Spleen (tissue), 11 donors: ENCODE measurements around the gene NCF4. TPM values are rescaled to one million over a fixed set of nuclear protein-coding genes. Genes with fewer than 3 reads are reported as not detected.

Experiments used
- DNase-seq: peaks from one replicate; pipeline ENCODE4 v3.0.0-alpha.2; 2020
- H3K27ac ChIP-seq, 8 donors: fragments of 200-600 bp; sonication (generic) in 7 of 8; 1 replicate in 4 of 8; 2 replicates in 4 of 8; pipeline versions ENCODE4 v1.5.0 to v1.8.0; 2016 to 2021; ENCODE audit warnings: inconsistent platforms in 4 of 8, mild to moderate bottlenecking in 4 of 8, moderate library complexity in 1 of 8
- H3K27me3 ChIP-seq, 7 donors: fragments of 200-600 bp; sonication (generic) in 6 of 7; replicated peaks in 1 of 7; 1 replicate in 4 of 7; 2 replicates in 3 of 7; pipeline versions ENCODE4 v1.5.0 to v1.8.0; 2016 to 2021; ENCODE audit warnings: inconsistent platforms in 3 of 7, mild to moderate bottlenecking in 1 of 7
- H3K36me3 ChIP-seq, 6 donors: fragments of 200-600 bp; sonication (generic) in 5 of 6; 1 replicate in 4 of 6; 2 replicates in 2 of 6; pipeline versions ENCODE4 v1.5.0 to v1.8.0; 2016 to 2021; ENCODE audit warnings: inconsistent platforms in 2 of 6
- H3K4me1 ChIP-seq, 6 donors: fragments of 200-600 bp; sonication (generic) in 5 of 6; 1 replicate in 3 of 6; 2 replicates in 3 of 6; pipeline versions ENCODE4 v1.5.0 to v1.8.0; 2016 to 2021; ENCODE audit warnings: inconsistent platforms in 3 of 6
- H3K4me3 ChIP-seq, 8 donors: fragments of 200-600 bp; sonication (generic) in 7 of 8; 1 replicate in 4 of 8; 2 replicates in 4 of 8; pipeline versions ENCODE4 v1.5.0 to v1.8.0; 2016 to 2021; ENCODE audit warnings: inconsistent platforms in 4 of 8, mild to moderate bottlenecking in 4 of 8, moderate library complexity in 2 of 8
- H3K9me3 ChIP-seq, 8 donors: fragments of 200-600 bp; sonication (generic) in 7 of 8; 1 replicate in 4 of 8; 2 replicates in 4 of 8; pipeline versions ENCODE4 v1.5.0 to v1.8.0; 2016 to 2021; ENCODE audit warnings: inconsistent platforms in 4 of 8
- POLR2A ChIP-seq, 3 donors: fragments of 450-650 bp; IDR thresholded peaks; one replicate each; pipeline ENCODE4 v1.5.1; 2017; ENCODE audit warnings: antibody characterized with exemption in 3 of 3, mild to moderate bottlenecking in 1 of 3
- POLR2AphosphoS5 ChIP-seq, 3 donors: sonication (generic); formaldehyde crosslinking; IDR thresholded peaks; one replicate each; pipeline ENCODE4 v1.5.1; 2017; ENCODE audit warnings: antibody characterized with exemption in 3 of 3
- WGBS, 5 donors: extraction: QIAGEN DNeasy Blood & Tissue Kit in 3 of 5; methylation state at CpG; one replicate each; pipeline versions ENCODE4 v1.1.5 to v1.1.7; 2013 to 2018; 5-methylcytosine and 5-hydroxymethylcytosine counted together
- intact Hi-C: fragments of 100-400 bp; cut with DNase I; formaldehyde crosslinking; loops from one replicate; pipeline ENCODE4 v1.15.0; 2023; ENCODE audit warnings: low total_unique reads
- polyA plus RNA-seq, 3 donors: library from polyadenylated mRNA; stranded (reverse); fragments of 200-250 nt; gene quantifications; one replicate each; pipeline ENCODE4 v1.2.1, GENCODE V29; 2013
- total RNA-seq, 7 donors: library from RNA; depleted of rRNA in 3 of 7; stranded (reverse); fragments of >200 nt in 3 of 7; fragmentation: NEBNext Ultra II Directional in 4 of 7; extraction: Animal tissue kit (Norgen Biotek cat#: 25700) in 4 of 7; gene quantifications; one replicate each; pipeline versions ENCODE4 v1.1.0 to v1.2.1, GENCODE V29; 2016 to 2021
- TF ChIP-seq, protein P1 (sequence below), 11 experiments: fragments of 200-600 bp in 7 of 11; fragments of 450-650 bp in 4 of 11; sonication (generic) in 4 of 11; IDR thresholded peaks in 8 of 11; conservative IDR thresholded peaks in 3 of 11; 1 replicate in 7 of 11; 2 replicates in 4 of 11; pipeline versions ENCODE4 v1.4.0 to v1.8.0; 2016 to 2021; ENCODE audit warnings: antibody characterized with exemption in 11 of 11, inconsistent platforms in 4 of 11, mild to moderate bottlenecking in 1 of 11
- donor health status: healthy with polysubstance abuse.
- donor health status: DM: no; HTN: no; CAD: no; lungs with moderate emphysema.
- donor health status: DM: no; HTN: no; CAD: no.
- donor health status: Bipolar disorder and iron deficiency.
- donor health status: healthy.
- donor health status: DM: no; HTN: no; CAD: no.
- donor health status: DM: yes; HTN: yes; CAD: no.

The NCF4 gene
- total and polyA plus RNA-seq, 10 donors = 89.0 to 222 (median 154) TPM

DNA sequence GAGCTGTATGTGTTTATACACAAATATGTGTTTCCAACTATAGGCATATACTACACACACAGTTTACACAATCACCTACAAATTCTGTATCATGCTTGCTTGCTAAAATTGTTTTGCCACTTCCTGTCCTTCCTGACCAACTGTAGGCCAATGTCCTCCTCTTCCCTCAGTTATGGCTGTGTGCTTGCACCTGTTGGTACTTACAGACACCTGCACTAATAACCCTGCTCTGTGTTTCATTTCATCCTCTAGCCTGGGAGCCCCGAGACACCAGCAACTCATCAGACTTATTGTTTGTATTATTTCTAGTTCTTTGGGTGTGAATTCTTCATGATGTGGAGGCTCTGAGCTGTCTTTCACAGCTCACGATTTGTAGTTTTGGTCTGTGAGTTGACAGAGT lies 1.8 kb upstream of the NCF4 start:
- intact Hi-C loops = loop anchor here (5.0 kb wide), 2 partner anchors 77 to 312 kb away; no protein-coding TSS in a partner anchor

DNA sequence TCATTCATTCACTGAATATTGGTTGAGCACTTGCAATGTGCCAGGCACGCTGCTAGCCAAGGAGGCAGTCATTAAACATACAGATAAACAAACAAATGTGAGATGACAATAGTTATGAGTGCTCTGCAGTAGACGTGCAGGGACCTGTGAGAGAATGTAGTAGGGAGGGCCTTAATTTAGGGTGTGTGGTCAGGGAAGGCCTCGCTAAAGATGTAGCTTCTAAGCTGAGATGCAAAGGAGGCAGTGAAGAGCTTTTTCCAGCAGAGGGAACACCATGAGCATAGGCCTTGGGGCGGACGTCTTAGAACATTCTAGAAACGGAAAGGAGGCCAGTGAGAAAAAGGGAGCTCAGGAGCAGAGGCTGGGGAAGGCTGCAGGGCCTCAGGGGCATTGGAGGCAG lies 789 bp upstream of the NCF4 start:
- DNase-seq = no peak
- peaks cover 2 to 92% (median 51%) of the 10 kb centered on the region in 6 donors for H3K4me1 ChIP-seq
- H3K36me3 ChIP-seq = peaks cover 0 to 17% (median 5%) of the 10 kb centered on the region in 6 donors
- no peak for TF ChIP-seq POLR2AphosphoS5 (IDR thresholded peaks at IDR 0.05)
- TF ChIP-seq, protein P1, sequence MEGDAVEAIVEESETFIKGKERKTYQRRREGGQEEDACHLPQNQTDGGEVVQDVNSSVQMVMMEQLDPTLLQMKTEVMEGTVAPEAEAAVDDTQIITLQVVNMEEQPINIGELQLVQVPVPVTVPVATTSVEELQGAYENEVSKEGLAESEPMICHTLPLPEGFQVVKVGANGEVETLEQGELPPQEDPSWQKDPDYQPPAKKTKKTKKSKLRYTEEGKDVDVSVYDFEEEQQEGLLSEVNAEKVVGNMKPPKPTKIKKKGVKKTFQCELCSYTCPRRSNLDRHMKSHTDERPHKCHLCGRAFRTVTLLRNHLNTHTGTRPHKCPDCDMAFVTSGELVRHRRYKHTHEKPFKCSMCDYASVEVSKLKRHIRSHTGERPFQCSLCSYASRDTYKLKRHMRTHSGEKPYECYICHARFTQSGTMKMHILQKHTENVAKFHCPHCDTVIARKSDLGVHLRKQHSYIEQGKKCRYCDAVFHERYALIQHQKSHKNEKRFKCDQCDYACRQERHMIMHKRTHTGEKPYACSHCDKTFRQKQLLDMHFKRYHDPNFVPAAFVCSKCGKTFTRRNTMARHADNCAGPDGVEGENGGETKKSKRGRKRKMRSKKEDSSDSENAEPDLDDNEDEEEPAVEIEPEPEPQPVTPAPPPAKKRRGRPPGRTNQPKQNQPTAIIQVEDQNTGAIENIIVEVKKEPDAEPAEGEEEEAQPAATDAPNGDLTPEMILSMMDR (IDR thresholded peaks at IDR 0.05 in 8 of 11, conservative IDR thresholded peaks at IDR 0.05 in 3 of 11) = no peak
- no peak for TF ChIP-seq POLR2A (IDR thresholded peaks at IDR 0.05)
- H3K4me3 ChIP-seq = peak overlapping the region in 1 of 8 donors; percentile 73
- intact Hi-C loops = no loop called here
- peak overlapping the region in 7 of 8 donors; percentile 86 to 96 (median 91) for H3K27ac ChIP-seq
- WGBS, 5 donors = 61 to 78% (median 67%) methylated on average over 6 of the region's 6 CpGs
- no peaks in the 10 kb centered on the region for H3K27me3 ChIP-seq
- no peaks in the 10 kb centered on the region for H3K9me3 ChIP-seq

More for the DNA sequence above, 1.8 kb upstream of the NCF4 start:
- Histone ChIP-seq H3K36me3 (peaks cover 0 to 7% (median 0%) of the 10 kb centered on the region in 6 donors), H3K4me1 (peaks cover 2 to 84% (median 48%) of the 10 kb centered on the region in 6 donors), H3K27ac (peak overlapping the region in 6 of 8 donors; percentile 65 to 96 (median 92)), H3K9me3 (no peaks in the 10 kb centered on the region), H3K4me3 (no peak overlapping the region), H3K27me3 (no peaks in the 10 kb centered on the region)
- DNase-seq = no peak
- TF ChIP-seq POLR2A (IDR thresholded peaks at IDR 0.05) = no peak
- TF ChIP-seq, protein P1 (IDR thresholded peaks at IDR 0.05 in 8 of 11, conservative IDR thresholded peaks at IDR 0.05 in 3 of 11) = no peak
- no peak for TF ChIP-seq POLR2AphosphoS5 (IDR thresholded peaks at IDR 0.05)
- 58 to 83% (median 68%) methylated on average over 2 of the region's 2 CpGs for WGBS, 5 donors

DNA sequence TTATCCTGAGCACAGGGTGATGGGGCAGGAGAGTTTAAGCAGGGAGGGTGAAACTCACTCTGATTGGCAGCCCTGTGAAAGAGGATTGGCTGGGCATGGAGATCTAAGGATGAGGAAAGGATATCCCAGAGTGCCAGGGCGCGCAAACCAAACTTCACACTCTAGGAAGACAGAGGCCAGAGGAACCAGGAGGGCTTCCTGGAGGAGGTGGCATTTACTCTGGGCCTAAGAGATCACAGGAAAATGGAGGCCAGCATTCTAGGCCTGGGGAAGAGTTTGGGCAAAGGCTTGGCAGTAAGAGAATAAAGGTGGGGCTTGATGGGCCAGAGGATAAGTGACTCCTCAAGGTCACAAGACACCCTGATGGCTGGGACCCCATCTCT lies 377 bp upstream of the NCF4 start:
- intact Hi-C loops = no loop called here
- Histone ChIP-seq H3K36me3 (peaks cover 0 to 21% (median 9%) of the 10 kb centered on the region in 6 donors), H3K4me3 (peak overlapping the region in 2 of 8 donors; percentile 40 to 73), H3K27me3 (no peaks in the 10 kb centered on the region), H3K27ac (peak overlapping the region; percentile 70 to 96 (median 90)), H3K4me1 (peaks cover 2 to 96% (median 51%) of the 10 kb centered on the region in 6 donors), H3K9me3 (no peaks in the 10 kb centered on the region)
- 80 to 96% (median 89%) methylated on average over 2 of the region's 2 CpGs for WGBS, 5 donors
- TF ChIP-seq POLR2AphosphoS5 (IDR thresholded peaks at IDR 0.05) = no peak
- TF ChIP-seq, protein P1 (IDR thresholded peaks at IDR 0.05 in 8 of 11, conservative IDR thresholded peaks at IDR 0.05 in 3 of 11) = no peak
- no peak for TF ChIP-seq POLR2A (IDR thresholded peaks at IDR 0.05)
- DNase-seq = peak; percentile 66

DNA sequence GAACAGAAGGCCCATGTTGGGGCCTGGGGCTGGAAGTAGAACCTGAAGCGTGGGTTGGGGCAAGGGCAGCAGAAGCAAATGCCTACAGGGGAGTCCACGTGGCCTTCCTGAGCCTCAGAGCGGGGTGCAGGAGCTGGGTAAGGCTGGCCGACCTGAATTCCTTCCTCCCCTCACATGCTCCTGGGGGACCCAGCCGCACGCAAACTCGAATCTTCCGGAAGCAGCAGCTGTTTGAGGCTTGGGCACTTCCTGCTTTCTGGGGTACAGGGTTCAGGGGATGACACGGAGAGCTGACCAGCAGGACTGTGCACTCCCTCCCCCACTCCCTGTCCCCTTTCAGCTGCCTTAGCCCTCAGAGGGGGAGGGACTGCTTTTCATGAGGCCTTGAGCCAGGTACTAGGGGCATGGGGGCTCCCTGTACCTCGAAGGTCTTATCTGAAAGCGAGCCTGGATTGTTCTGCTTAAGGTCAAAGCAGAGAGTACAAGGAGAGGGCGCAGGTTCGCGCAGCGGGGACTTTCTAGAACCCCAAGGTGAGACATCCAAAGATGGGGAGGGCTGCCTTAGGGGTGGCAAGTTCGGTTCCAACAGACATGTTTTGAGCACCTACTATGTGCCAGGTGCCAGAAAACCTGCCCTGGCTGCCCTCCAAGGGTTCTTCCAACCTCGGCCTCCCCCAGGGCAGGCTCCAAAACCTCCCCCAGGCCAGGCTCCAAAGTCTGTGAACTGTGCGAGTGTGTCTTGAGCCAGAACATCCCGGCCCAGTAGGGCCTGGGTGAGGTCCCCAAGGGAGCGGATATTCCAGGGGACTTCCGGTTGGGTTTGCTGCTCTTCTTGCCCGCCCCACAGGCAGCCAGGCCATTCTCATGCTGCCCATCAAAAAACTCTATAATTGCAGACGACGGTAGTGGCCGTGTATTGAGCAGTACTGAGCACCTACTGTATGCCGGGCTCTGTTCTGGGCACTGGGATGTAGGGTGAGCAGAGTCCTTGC lies 1.7 kb downstream of the NCF4 start:
- WGBS, 5 donors = 51 to 74% (median 62%) methylated on average over 16 to 26 of the region's 26 CpGs
- Histone ChIP-seq H3K9me3 (no peaks in the 10 kb centered on the region), H3K36me3 (peaks cover 0 to 42% (median 24%) of the 10 kb centered on the region in 6 donors), H3K4me3 (peak overlapping the region in 7 of 8 donors; percentile 27 to 73 (median 43)), H3K27me3 (no peaks in the 10 kb centered on the region), H3K4me1 (peaks cover 0 to 80% (median 41%) of the 10 kb centered on the region in 6 donors), H3K27ac (peak overlapping the region; percentile 22 to 96 (median 90))
- TF ChIP-seq POLR2AphosphoS5 (IDR thresholded peaks at IDR 0.05) (peak; percentile 71 to 83 (median 73)), POLR2A (IDR thresholded peaks at IDR 0.05) (peak in 1 of 3 donors; percentile 14)
- TF ChIP-seq, protein P1 (IDR thresholded peaks at IDR 0.05 in 8 of 11, conservative IDR thresholded peaks at IDR 0.05 in 3 of 11) = peak in 1 of 11 experiments; percentile 21
- peak; percentile 90 for DNase-seq
- intact Hi-C loops = no loop called here
